GM18868 (cell line): ENCODE measurements around the gene NFIX.

ENCODE experiments used
- ATAC-seq: cut with Tn5 transposase; IDR thresholded peaks from one replicate; pipeline ENCODE4 v1.9.1; 2021; ENCODE audit warnings: mild to moderate bottlenecking, moderate library complexity; ENCODE audit not compliant: unreplicated experiment

NFIX gene

DNA sequence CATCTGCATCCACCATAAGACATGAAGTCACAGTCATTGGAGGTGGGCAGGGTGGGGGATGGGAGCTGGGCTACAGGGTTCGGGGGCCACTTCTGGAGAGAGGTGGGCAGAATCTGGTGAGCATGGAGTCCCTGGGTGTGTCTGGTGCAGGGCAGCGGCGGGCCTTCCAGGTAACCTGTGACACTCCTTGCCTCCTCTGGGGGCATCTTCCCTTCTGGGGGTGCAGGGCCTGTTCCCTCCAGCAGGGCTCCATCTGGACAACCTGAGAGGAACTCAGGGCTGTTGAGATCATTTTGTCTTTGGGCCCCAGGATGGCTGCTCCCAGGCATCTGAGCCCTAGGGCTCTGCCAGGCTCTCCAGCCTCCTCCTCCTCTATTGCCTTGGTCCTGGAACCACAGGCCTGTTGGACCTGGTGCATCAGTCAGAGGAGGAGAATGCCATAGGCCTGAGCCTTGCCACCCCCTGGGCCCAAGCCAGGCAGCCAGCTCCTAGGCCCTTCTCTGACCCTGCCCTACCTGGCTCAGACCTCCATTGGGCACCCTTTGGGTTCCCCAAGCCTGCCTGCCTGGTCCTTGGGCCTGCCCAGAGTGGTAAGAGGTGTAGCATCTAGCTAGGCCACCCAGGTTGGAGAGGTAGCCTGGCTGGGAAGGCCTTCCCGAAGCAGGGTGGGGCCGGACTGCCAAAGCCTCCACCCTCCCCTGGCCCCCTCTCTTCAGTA, 94.0 kb downstream of the NFIX start:
- no peak for ATAC-seq

GRCh38 chr19:13089857-13090507, 94.7 kb downstream of the NFIX start:
- ATAC-seq, result no peak

DNA sequence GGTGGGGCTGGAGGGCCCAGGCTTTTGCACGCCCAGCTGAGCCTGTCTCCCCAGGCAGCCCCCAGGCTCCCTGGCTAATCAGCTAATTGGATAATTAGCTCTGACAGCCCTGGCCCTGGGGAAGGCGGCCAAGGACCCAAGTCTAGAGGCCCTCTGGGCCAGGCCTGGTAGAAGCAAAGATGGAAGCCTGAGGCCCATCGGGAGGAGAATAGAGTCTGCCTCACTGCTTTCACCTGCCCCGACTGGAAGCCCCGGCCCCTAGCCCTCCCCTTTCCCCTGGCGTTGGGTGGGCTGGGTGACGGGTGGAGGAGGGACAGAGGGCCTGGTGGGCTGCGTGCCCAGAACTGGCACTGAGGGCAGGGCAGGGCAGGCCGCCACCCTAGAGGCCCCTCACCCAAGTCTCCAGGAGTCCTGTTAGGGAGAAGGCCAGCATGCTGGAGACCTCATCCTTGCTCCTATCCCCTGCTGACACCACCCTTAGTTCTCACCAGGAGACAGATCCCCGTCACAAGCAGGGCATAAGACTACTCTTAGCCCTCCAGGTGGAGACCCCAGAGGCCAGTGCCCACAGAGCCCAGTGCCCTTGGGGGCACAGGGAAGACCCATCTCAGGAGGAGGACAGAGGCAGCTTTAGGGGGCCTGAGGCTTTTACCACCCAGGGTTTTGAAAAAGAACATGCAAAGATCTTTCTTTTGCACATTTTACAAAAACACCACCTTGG, 95.4 kb downstream of the NFIX start:
- ATAC-seq, result no peak

- no peak for ATAC-seq
These were observed 96.3 kb downstream of the NFIX start for GRCh38 chr19:13091400-13092157.

DNA sequence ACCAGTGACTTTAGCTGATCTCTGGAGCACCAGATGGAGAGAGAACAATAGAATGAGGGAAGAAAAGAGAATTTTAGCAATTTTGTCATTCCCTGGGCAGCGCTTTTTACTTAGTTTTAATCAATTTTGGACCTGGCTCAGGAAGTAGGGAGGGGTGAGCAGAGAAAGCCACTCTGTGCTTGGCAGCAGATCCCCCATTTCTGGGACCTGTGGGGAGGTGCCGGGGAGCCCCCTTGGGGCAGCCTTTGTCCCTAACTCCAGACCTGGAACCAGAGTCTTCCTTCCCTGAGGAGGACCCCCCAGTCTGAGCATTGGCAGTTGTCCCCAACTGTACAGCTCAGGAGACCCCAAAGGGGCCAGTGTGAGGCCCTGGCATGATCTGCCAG, 96.9 kb downstream of the NFIX start:
- ATAC-seq, result no peak

- ATAC-seq, result no peak
These were observed 97.4 kb downstream of the NFIX start for GRCh38 chr19:13092606-13093235.

DNA sequence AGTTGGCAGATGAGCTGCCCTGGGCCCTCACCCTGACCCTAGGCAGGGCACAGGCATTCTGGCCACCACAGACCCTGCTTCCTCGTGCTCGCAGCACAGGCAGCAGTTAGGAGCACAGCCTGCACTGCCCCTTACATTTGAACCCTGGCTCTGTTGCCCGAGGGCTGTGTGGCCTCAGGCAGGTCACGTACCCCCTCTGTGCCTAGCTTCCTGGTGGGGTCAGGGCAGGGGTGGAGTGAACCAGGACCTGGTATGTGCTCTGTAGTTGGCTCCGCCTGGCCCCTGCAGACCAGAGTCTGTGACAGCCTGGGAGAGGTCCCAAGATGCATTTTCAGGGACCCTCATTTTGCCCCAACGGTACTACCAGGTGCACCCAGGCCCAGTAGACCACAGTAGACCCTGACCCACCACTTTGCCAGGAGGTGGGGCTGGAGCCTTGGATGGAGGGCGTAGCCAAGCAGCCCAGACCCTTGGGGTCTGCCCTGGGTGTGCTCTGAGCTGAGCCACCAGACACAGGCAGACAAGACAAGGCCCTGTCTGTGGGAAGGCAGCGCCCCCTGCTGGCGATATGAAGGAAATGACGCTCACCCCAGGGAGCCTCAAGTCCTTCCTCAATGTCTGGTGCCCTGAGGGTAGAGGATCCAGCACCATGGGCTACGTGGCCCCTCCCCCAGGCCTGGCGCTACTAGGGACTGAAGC, 98.3 kb downstream of the NFIX start:
- peak; percentile 55 for ATAC-seq

- ATAC-seq, result no peak
These were observed 98.8 kb downstream of the NFIX start for GRCh38 chr19:13094106-13094504.

DNA sequence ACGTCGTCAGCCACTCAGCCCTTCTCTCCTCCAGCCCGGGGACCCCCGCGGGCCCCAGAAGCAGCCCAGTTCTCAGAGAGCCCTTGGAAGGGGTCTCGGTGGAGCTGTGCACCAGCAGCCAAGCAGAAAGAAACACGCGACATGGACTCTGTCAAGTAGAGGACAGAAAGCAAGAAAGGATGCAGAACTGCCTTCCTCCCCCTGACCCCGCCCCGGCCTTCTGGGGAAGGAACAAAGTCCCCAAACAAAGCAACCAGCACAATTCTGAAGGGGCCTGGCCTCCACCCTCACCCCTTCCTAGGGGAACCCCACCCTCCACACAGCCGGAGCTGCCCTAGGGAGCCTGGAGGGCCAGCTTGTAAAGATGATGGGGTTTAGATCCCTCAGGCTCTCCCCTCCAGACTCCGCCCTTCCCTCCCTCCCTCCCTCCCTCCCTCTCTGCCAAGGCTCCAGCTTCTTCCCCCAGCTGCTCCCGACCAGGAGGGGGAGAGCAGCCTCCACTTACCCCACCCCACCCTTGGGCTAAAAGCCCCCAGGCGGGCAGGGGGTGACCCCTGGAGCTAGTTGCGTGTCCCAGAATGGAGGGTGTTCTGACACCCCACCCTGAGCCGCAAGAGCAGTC, 99.6 kb downstream of the NFIX start:
- no peak for ATAC-seq

DNA sequence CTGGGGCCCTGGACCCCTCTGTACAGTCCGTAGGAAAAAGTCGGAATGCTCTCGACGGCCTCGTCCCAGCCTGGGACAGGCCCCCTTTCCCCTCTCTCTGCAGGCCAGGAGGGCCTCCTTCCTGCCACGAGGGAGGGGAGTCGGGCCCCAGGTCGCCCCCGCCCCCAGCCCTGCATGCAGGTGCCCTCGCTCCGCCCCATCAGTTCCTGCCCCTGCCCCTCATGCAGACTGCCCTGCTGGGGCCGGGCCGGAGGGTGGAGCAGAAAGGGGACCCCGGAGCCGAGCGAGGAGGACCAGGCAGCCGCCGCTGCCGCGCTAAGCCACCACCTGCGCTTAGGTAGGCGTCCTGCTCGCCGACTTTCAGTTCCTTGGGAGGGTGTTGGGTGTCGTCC, 100.1 kb downstream of the NFIX start:
- no peak for ATAC-seq

DNA sequence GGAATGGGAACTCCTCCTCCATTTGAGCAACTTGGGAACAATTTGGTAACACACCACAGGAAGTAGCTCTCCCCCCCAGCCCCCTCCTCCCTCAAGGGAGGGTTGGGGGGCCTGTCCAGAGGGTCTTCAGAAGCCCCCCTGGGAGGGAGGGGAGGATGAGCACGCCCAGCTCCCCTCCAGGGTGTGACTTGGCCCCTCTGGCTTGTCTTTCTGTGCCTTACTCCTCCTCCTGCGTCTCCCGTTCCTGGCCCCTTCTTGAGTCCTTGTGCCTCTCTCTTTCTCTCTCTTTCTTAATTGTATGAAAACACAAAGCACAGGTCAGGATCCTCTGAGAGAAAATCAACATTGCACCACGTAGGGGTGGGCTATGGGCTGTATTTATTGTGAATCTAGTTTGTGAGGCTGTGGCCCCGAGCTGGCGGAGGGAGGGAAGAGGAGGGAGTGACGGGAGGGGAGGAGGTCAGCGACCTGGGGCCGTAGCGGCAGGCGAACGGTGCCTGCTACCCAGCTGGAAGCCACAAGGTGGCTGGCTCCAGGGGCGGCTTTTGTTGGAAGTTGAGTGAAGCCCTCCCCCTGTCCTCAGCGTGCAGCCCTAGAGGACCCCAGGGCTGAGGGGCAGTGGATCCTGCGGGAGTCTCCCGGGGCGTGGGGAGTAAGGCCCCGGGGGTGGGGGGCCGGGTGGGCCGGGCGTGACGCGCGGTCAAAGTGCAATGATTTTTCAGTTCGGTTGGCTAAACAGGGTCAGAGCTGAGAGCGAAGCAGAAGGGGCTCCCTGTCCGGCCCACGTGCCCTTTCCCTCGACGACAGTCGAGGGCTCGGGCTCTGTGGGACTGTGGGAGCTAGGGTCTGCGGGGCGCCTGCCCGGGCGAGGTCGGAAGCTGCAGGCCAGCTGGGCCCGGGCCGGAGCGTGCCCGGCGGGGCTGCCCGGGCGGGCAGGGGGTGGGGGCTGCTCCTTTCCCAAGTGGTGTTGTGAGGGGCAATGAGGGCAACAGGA, 101.0 kb downstream of the NFIX start:
- ATAC-seq, result no peak

GRCh38 chr19:13097033-13097462, 101.8 kb downstream of the NFIX start:
- no peak for ATAC-seq

DNA sequence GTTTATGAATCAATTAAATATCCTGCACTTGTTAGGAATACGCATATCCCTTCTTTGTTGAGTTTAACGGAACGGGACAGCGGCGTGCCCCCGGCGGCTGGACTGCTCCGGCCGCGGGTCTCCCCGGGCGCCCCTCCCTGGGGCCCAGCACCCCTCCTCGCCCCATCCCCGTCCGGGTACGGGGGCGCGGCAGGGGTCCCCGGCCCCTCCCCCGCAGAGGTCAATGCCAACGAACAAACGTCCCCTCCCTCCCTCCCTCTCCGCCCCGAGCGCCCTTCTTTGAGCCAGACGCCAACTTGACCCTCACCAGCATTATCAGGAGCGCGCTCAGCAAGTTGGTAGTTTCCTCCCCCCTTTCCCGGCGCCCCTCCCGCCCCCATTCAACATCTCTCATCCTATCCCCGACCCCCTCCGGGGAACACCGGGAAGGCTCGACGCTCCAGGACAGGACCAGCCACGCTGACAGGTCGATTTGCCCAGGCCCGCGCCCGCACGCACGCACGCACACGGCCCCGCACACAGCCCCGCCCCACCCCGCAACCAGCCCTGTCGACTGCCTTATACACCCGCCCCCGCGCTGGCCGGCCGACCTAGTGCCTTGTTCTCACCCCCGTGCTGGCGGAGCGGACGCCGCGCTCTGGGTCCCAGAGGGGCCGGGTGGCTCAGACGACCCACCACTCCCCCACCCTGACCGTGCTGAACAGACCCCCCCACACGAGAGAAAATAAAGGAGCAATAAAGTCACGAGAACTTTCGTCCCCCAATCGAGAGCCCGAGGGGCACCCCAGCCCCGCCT, 102.4 kb downstream of the NFIX start:
- ATAC-seq, result no peak

DNA sequence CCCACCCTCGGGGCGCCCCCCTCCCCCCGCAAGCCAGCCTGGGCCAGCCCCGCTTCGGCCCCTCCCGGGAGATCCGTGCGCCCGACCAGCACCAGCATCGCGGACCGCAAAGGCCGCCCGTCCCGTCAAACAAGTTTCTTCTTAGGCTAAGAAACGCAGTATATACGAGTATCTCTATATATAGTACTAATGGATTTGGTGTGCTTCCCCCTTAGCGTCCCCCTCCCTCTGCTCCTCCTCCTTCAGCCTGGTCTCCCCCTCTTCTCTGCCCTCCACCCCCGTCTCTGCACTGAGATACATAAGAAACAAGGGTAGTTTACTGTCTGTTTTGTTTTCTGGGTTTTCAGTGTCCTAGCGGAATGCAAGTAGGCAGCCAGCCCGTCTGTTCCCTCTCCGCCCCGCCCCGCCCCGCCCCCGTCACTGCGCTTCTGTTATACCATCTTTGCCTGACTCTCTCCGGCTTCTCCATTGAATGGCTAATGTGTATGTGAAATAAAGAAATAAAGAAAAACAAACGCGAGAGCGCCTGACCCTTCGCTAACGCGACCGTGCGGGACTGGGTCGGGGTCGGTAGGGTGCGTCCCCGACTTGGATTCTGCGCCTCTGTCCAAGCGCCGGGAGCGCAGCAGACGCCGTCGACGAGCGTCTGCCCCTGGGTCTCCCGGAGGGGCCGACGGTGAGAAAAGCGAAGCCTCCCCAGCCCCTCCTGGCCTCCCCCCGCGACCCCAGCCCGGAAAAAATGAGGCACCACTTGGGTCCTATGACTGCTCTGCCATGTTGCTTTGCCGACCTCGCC, 103.2 kb downstream of the NFIX start:
- no peak for ATAC-seq

DNA sequence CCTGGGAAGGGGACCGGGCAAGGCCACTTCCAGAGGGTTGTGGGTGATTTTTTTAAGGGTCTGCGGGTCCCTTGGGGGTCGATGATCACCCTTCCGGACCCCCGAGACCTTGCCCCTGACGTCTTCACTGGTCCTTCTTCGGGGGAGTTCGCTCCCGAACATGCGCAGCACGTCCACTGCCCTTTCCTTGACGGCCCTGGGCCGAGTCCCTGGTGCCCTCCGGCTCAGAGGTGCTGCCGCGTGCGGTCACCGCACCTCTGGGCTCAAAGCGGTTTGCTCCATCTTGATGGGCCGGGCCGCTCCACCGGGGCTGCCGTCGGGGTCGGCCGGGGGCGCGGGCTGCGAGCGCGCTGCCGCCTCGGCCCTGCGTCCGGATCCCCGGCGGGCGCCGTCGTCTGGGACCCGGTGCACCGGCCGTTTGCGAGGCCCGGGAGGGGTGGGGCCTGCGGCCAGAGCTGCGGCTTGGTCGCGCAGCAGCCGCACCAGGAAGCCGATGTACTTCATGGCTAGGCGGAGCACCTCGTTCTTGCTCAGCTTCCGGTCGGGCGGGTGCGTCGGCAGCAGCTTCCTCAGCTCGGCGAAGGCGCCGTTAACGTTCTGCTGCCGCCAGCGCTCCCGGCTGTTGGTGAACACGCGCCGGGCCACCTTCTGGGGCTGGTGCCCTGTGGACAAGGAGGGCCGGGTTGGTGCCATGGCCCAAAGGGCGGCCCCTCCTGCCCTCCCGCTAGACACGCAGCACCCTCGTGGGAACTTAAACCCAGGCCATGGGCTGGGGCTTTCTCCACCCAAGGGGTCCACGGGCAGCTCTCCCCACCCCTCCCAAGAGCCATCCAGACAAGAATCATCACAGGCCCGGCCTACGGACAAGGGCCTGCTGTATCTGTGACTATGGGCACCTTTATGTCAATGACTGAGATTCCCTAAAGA, 104.1 kb downstream of the NFIX start:
- no peak for ATAC-seq

- no peak for ATAC-seq
These were observed 104.8 kb downstream of the NFIX start for GRCh38 chr19:13100031-13100588.
